OCI-LY3 (cell line): ENCODE results near the gene NOL11.

Experiments used
- H2AFZ ChIP-seq: fragments of 200-600, 300-600 bp; shearing (Covaris generic); 2 replicates; pipeline ENCODE4 v1.6.0; 2014; ENCODE audit warnings: antibody characterized with exemption, low read depth, low read length
- H3K27ac ChIP-seq: fragments of 200-600, 300-600 bp; sonication (generic); 2 replicates; pipeline ENCODE4 v1.5.1; 2014; ENCODE audit warnings: mild to moderate bottlenecking, low read length, moderate library complexity, mixed read lengths
- H3K27me3 ChIP-seq: fragments of 200-600, 300-600 bp; sonication (generic); 2 replicates; pipeline ENCODE4 v1.6.1; 2014; ENCODE audit warnings: low read depth, low read length, mixed read lengths
- H3K36me3 ChIP-seq: fragments of 200-600, 300-600 bp; sonication (generic); replicated peaks from 2 replicates; pipeline ENCODE3; 2014; ENCODE audit warnings: low read depth, low read length, mixed read lengths
- H3K4me1 ChIP-seq: fragments of 300-600, 200-600 bp; sonication (generic); 2 replicates; pipeline ENCODE4 v1.6.1; 2014; ENCODE audit warnings: low read length, mixed read lengths
- H3K4me2 ChIP-seq: fragments of 200-600, 300-600 bp; sonication (generic); 2 replicates; pipeline ENCODE4 v1.6.1; 2014; ENCODE audit warnings: low read length, mixed read lengths
- H3K4me3 ChIP-seq: fragments of 300-600, 200-600 bp; sonication (generic); 2 replicates; pipeline ENCODE4 v1.5.1; 2014; ENCODE audit warnings: antibody characterized with exemption, mild to moderate bottlenecking, low read length, moderate library complexity
- H3K79me2 ChIP-seq: fragments of 300-600, 200-600 bp; shearing (Covaris generic); 2 replicates; pipeline ENCODE4 v1.6.1; 2014; ENCODE audit warnings: mild to moderate bottlenecking, low read length, mixed read lengths
- H3K9ac ChIP-seq: fragments of 300-600, 200-600 bp; shearing (Covaris generic); 2 replicates; pipeline ENCODE4 v1.6.0; 2014; ENCODE audit warnings: mild to moderate bottlenecking, low read length, moderate library complexity
- H3K9me3 ChIP-seq: fragments of 200-600, 300-600 bp; shearing (Covaris generic); 2 replicates; pipeline ENCODE4 v1.6.1; 2014; ENCODE audit warnings: low read length, mixed read lengths; ENCODE audit not compliant: insufficient read depth
- H4K20me1 ChIP-seq: fragments of 200-600, 300-600 bp; sonication (generic); 2 replicates; pipeline ENCODE4 v1.6.1; 2016; ENCODE audit warnings: low read length, mixed read lengths; ENCODE audit not compliant: insufficient read depth
- CTCF ChIP-seq: fragments of 200-600, 300-600 bp; sonication (generic); IDR thresholded peaks from 2 replicates; pipeline ENCODE4 v1.5.1; 2014; ENCODE audit warnings: antibody characterized with exemption, low read length, low read depth
- EZH2phosphoT487 ChIP-seq: fragments of 200-600 bp; shearing (Covaris generic); IDR thresholded peaks from 2 replicates; pipeline ENCODE4 v1.6.1; 2018; ENCODE audit warnings: antibody characterized with exemption, mixed run types, low read depth

Gene NOL11

DNA sequence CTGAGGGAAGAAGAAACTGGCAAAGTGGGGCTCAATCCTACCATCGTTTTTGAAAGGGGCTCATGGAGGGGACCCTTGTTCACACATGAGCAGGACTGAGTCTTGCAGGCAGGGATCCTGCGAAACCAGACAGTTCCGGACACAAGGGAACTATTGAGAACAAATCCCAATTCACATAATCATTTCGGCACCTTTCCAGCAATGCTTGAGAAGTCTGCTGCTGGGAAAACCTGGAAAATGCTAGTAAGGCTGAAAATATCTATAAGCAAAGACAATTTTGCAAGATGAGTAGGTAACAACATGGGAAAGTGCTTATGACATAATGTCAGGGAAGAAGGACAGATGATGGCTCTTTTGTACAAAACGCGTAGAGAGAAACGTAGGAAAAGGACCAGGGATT is 55.5 kb downstream of the NOL11 start:
- no peaks in the 10 kb centered on the region for H3K79me2 ChIP-seq
- no peak overlapping the region for H3K4me2 ChIP-seq
- no peaks in the 10 kb centered on the region for H4K20me1 ChIP-seq
- H3K27me3 ChIP-seq: no peaks in the 10 kb centered on the region
- H2AFZ ChIP-seq: no peak overlapping the region
- H3K36me3 ChIP-seq: no peaks in the 10 kb centered on the region
- no peak for TF ChIP-seq EZH2phosphoT487
- TF ChIP-seq CTCF: no peak
- no peaks in the 10 kb centered on the region for H3K9me3 ChIP-seq
- H3K9ac ChIP-seq: no peak overlapping the region
- peaks cover 10% of the 10 kb centered on the region for H3K4me1 ChIP-seq
- no peak overlapping the region for H3K4me3 ChIP-seq
- H3K27ac ChIP-seq: no peak overlapping the region

GRCh38 chr17:67779098-67779672 is 61.4 kb downstream of the NOL11 start:
- no peaks in the 10 kb centered on the region for H3K9me3 ChIP-seq
- H2AFZ ChIP-seq: peak overlapping the region; percentile 82
- no peaks in the 10 kb centered on the region for H3K4me1 ChIP-seq
- no peaks in the 10 kb centered on the region for H3K27me3 ChIP-seq
- no peak overlapping the region for H3K9ac ChIP-seq
- no peaks in the 10 kb centered on the region for H4K20me1 ChIP-seq
- no peaks in the 10 kb centered on the region for H3K79me2 ChIP-seq
- H3K4me3 ChIP-seq: peak overlapping the region; percentile 10; the same call in 1 of the 2 replicates
- no peak for TF ChIP-seq EZH2phosphoT487
- TF ChIP-seq CTCF: peak; percentile 52
- H3K36me3 ChIP-seq: no peaks in the 10 kb centered on the region
- H3K27ac ChIP-seq: no peak overlapping the region
- peak overlapping the region; percentile 39 for H3K4me2 ChIP-seq

DNA sequence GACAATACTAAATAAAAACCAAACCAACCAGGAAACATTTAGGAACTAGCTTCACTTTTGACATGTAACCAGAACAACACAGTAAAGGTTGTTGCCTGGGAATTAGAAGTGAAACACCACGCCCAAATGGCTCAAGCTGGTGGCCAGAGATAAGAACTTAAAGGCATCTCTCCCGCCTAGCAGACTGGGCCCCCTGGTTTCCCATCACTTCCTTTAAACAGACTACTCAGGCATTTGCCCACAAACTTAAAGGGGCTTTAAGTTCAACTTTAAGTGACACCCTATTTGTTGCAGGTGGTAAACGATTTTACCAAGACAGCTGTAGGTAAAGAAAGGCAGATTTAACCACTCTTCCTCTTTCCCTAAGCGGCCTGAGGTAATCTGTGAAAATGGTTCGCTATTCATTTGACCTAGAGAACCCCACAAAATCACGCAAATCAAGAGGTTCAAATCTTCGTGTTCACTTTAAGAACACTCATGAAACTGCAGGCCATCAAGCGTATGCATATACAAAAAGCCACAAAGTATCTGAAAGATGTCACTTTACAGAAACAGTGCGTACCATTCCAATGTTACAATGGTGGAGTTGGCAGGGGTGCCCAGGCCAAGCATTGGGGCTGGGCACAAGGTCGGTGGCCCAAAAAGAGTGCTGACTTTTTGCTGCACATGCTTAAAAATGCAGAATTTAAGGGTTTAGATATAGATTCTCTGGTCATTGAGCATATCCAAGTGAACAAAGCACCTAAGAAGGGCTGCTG is 66.8 kb downstream of the NOL11 start:
- Histone ChIP-seq H3K36me3 (no peaks in the 10 kb centered on the region), H3K27me3 (peaks cover 6% of the 10 kb centered on the region; the same call in 1 of the 2 replicates), H3K4me1 (no peaks in the 10 kb centered on the region), H3K27ac (no peak overlapping the region), H3K4me3 (no peak overlapping the region), H3K4me2 (no peak overlapping the region), H3K9me3 (no peaks in the 10 kb centered on the region), H2AFZ (no peak overlapping the region), H4K20me1 (no peaks in the 10 kb centered on the region), H3K9ac (no peak overlapping the region), H3K79me2 (no peaks in the 10 kb centered on the region)
- no peak for TF ChIP-seq CTCF
- TF ChIP-seq EZH2phosphoT487: no peak

DNA sequence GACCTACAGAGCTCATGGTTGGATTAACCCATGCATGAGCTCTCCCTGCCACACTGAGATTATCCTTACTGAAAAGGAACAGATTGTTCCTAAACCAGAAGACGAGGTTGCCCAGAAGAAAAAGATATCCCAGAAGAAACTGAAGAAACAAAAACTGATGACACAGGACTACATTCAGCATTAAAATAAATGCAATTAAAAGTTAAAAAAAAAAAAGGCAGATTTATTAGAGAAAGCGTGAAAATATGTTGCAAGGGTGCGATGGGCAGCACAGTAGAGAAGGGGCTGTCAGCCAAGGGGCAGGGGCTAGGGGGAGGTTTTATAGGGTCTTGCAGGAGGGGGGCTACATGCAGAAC is 67.4 kb downstream of the NOL11 start:
- no peak overlapping the region for H3K27ac ChIP-seq
- H3K4me2 ChIP-seq: no peak overlapping the region

More for the DNA sequence above, 67.4 kb downstream of the NOL11 start:
- no peak for TF ChIP-seq EZH2phosphoT487
- TF ChIP-seq CTCF: no peak
- peaks cover 6% of the 10 kb centered on the region; the same call in 1 of the 2 replicates for H3K27me3 ChIP-seq
- no peak overlapping the region for H3K9ac ChIP-seq
- H3K4me1 ChIP-seq: no peaks in the 10 kb centered on the region
- no peak overlapping the region for H2AFZ ChIP-seq
- H3K79me2 ChIP-seq: no peaks in the 10 kb centered on the region
- no peak overlapping the region for H3K4me3 ChIP-seq
- H4K20me1 ChIP-seq: no peaks in the 10 kb centered on the region
- H3K36me3 ChIP-seq: no peaks in the 10 kb centered on the region
- H3K9me3 ChIP-seq: no peaks in the 10 kb centered on the region
